AG09309 (cell line): ENCODE measurements around the gene TXNIP.

Experiments
- DNase-seq: peaks from one replicate; pipeline ENCODE4 v3.0.0-alpha.2; 2010; ENCODE audit warnings: low read depth
- H3K4me3 ChIP-seq: 2 replicates; pipeline ENCODE4 v1.5.1; 2011; ENCODE audit warnings: mild to moderate bottlenecking, low read depth, low read length, moderate library complexity; ENCODE audit not compliant: control insufficient read depth
- CTCF ChIP-seq: IDR thresholded peaks from 2 replicates; pipeline ENCODE4 v1.5.1; 2011; ENCODE audit warnings: mild to moderate bottlenecking, low read depth, low read length, inconsistent platforms; ENCODE audit not compliant: insufficient read depth, control insufficient read depth; ENCODE audit errors: missing control alignments

The TXNIP gene

GRCh38 chr1:146020058-146021049, 24.0 kb upstream of the TXNIP start:
- DNase-seq, result no peak
- no peak for TF ChIP-seq CTCF
- H3K4me3 ChIP-seq, result no peak overlapping the region

DNA sequence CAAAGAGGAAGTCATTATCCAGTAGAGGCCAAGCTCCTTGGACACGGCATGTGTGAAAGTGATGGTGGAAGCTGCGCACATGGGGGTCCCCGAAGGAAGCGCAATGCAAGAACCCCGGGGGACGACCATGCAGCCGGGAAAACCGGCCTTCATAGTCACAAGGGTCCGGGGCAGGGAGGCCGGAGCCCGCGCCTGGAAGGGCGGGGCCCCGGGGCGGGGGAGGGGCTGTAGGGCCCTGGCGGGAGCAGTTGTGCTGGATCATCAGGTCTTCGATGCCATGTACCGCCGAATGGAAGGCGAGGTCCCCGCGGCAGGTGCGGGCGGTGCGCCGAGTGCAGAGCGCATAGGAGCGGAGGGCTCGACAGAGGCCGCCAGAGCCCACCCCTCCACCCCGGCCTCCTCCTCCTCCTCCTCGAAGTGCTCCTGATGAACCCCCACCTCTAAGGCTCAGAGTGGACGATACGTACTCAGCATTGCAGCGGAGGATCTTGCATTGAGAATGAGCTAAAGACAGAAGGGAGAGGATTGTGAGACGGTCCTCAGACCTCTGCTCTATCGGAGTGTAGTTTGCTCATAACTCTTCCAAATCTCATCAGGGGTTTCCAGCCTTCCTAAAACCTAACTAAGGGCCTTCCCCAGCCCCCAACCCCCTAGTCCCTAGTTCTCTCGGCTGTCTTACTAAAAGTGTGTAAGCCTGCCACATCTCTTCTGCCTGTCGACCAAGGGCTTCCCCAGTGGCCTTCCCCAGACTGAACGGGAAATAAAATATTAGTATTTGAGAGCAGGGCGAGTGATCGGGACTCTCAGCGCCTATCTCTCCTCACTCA, 23.1 kb upstream of the TXNIP start:
- TF ChIP-seq CTCF, result no peak
- H3K4me3 ChIP-seq, result no peak overlapping the region
- no peak for DNase-seq

DNA sequence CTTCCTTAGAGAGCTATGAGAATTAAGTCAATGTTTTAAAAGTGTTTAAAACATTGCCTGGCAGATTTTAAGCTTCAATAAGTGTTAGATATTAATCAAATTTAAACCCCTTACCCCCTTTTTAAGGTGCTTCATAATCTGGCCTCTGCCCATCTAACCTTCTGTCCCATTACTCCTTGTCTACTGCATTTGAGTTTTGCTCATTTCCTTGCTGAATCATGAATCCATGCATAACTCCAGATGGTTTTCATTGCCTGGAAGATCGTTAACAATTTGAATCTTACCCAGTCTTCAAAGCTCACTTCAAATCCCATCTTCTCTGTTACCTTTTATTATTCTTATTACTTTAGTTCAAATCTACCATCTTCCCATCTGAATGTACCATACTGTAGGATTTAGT, 20.5 kb upstream of the TXNIP start:
- no peak overlapping the region for H3K4me3 ChIP-seq
- TF ChIP-seq CTCF, result no peak
- no peak for DNase-seq

DNA sequence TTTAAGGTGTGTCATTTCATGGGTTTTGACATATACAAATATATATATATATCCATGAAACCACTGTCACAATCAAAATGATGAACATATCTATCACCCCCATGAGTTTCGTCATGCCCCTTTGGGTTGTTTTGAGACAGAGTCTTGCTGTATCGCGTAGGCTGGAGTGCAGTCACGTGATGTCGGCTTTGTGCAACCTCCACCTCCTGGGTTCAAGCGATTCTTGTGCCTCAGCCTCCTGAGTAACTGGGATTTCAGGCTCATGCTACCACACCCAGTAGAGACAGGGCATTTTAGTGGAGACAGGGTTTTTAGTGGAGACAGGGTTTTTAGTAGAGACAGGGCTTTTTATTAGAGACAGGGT, 17.2 kb upstream of the TXNIP start:
- DNase-seq, result no peak
- H3K4me3 ChIP-seq, result no peak overlapping the region
- no peak for TF ChIP-seq CTCF

GRCh38 chr1:146012703-146013558, 16.6 kb upstream of the TXNIP start:
- peak; percentile 62 for DNase-seq
- H3K4me3 ChIP-seq, result no peak overlapping the region
- TF ChIP-seq CTCF, result peak; percentile 72
